Measurements from ENCODE around the gene NUP210L.
A peak's percentile ranks its signal among the peaks of the same experiment; 100 is the strongest.

Gene NUP210L

GRCh38 chr1:153946622-153947241 is 208.1 kb downstream of the NUP210L start, which contains the start of gene DENND4B:
DENND4B (minus strand) TSS chr1:153946718; CDS start chr1:153944374, 2,344 bp downstream.
- peak; percentile 88 for TF ChIP-seq CTCF (IDR thresholded peaks at IDR 0.05)
- H3K27ac Mint-ChIP-seq = peak within 1 kb of the TSS; percentile 88
- no peaks in the 10 kb centered on the region for H3K27me3 Mint-ChIP-seq (ENCODE audit: low read depth, poor library complexity)
- peak; percentile 87 for DNase-seq
- peaks cover 20% of the 10 kb centered on the region for H3K36me3 Mint-ChIP-seq (ENCODE audit: low read depth)
- H3K4me3 Mint-ChIP-seq = peak within 1 kb of the TSS; percentile 86
- H3K4me1 Mint-ChIP-seq = peaks cover 36% of the 10 kb centered on the region
- no peaks in the 10 kb centered on the region for H3K9me3 Mint-ChIP-seq

GRCh38 chr1:153945795-153946621 is 208.9 kb downstream of the NUP210L start:
- Mint-ChIP-seq H3K27ac (peak overlapping the region; percentile 88), H3K27me3 (ENCODE audit: low read depth, poor library complexity) (no peaks in the 10 kb centered on the region), H3K4me3 (peak overlapping the region; percentile 86), H3K4me1 (peaks cover 36% of the 10 kb centered on the region), H3K9me3 (no peaks in the 10 kb centered on the region), H3K36me3 (ENCODE audit: low read depth) (peaks cover 17% of the 10 kb centered on the region)
- peak; percentile 62 for DNase-seq
- no peak for TF ChIP-seq CTCF (IDR thresholded peaks at IDR 0.05)

- peak overlapping the region; percentile 88 for H3K27ac Mint-ChIP-seq
- peaks cover 36% of the 10 kb centered on the region for H3K4me1 Mint-ChIP-seq
- H3K9me3 Mint-ChIP-seq = no peaks in the 10 kb centered on the region
- H3K27me3 Mint-ChIP-seq (ENCODE audit: low read depth, poor library complexity) = no peaks in the 10 kb centered on the region
- H3K36me3 Mint-ChIP-seq (ENCODE audit: low read depth) = peaks cover 17% of the 10 kb centered on the region
- DNase-seq = no peak
- TF ChIP-seq CTCF (IDR thresholded peaks at IDR 0.05) = no peak
- peak overlapping the region; percentile 86 for H3K4me3 Mint-ChIP-seq
These were observed 209.6 kb downstream of the NUP210L start for GRCh38 chr1:153945131-153945794.

GRCh38 chr1:153944827-153945117 is 210.1 kb downstream of the NUP210L start:
- no peak for TF ChIP-seq CTCF (IDR thresholded peaks at IDR 0.05)
- Mint-ChIP-seq H3K36me3 (ENCODE audit: low read depth) (peaks cover 19% of the 10 kb centered on the region), H3K4me1 (peaks cover 36% of the 10 kb centered on the region), H3K4me3 (peak overlapping the region; percentile 86), H3K27me3 (ENCODE audit: low read depth, poor library complexity) (no peaks in the 10 kb centered on the region), H3K9me3 (no peaks in the 10 kb centered on the region), H3K27ac (no peak overlapping the region)
- DNase-seq = no peak

GRCh38 chr1:153944005-153944826 is 210.7 kb downstream of the NUP210L start:
- no peak for DNase-seq
- Mint-ChIP-seq H3K4me3 (peak overlapping the region; percentile 86), H3K4me1 (peaks cover 36% of the 10 kb centered on the region), H3K36me3 (ENCODE audit: low read depth) (peaks cover 24% of the 10 kb centered on the region), H3K27ac (no peak overlapping the region), H3K27me3 (ENCODE audit: low read depth, poor library complexity) (no peaks in the 10 kb centered on the region), H3K9me3 (no peaks in the 10 kb centered on the region)
- TF ChIP-seq CTCF (IDR thresholded peaks at IDR 0.05) = no peak
